GM11168 (cell line): ENCODE measurements around the gene LRFN2.

Source experiments
- in situ Hi-C: fragments of 300-500 bp; cut with MboI; formaldehyde crosslinking; loops from one replicate; pipeline ENCODE4 v1.12.0; 2022; ENCODE audit warnings: low sequenced_read_pairs; ENCODE audit not compliant: unreplicated experiment

LRFN2 gene

GRCh38 chr6:40550202-40551101, 36.7 kb downstream of the LRFN2 start:
- in situ Hi-C loops = no loop called here

- in situ Hi-C loops = no loop called here
These were observed 41.2 kb downstream of the LRFN2 start for GRCh38 chr6:40545954-40546353.

DNA sequence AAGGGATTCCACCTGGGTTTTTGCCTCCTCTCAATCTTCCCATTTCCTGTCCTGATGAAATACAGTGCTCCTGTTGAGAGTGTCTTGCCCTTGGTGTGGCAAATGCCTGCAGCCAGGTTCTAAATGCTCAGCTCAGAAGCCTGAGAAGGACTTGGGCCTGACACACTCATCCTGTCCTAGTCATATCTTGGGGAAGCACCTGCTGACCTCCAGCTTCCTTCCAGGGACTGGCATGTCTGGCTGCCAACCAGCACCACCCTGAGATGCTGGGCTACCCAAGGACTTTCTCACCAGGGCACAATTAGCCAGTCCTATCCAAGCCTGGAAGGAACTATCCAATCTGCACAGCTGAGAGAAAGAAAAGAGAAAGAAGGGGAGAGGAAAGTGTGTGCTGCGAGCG, 43.4 kb downstream of the LRFN2 start:
- in situ Hi-C loops = no loop called here

- in situ Hi-C loops = no loop called here
These were observed 44.0 kb downstream of the LRFN2 start for GRCh38 chr6:40543146-40543545.

DNA sequence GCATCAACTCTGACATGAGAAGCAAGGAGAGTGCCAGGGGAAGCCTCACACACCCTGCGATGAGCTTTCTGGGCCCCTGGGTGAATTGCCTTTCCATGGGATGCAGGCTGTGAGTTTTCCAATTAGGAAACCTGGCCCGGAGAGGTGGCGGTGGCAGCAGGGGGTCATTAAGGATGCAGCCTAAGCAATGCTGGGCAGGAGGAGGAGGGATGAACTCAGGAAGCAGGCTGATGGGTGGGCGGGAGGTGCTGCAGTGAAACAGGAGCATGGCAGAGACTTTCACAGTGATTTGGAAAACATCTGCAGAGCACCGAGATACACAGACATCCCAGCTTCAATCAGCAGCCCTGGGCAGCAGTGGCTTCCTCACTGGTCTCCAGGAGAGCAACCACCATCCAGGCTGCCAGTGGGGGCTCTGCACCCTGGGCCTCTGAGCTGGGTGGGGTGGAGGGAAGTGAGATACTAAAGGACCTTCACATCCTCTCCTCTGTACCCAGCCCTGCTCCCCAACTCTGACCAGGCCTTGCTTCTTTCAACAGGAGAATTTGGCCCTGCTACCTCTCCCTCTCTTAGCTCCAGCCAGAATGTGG, 44.9 kb downstream of the LRFN2 start:
- in situ Hi-C loops = no loop called here

- in situ Hi-C loops = no loop called here
These were observed 45.5 kb downstream of the LRFN2 start for GRCh38 chr6:40541556-40542174.

DNA sequence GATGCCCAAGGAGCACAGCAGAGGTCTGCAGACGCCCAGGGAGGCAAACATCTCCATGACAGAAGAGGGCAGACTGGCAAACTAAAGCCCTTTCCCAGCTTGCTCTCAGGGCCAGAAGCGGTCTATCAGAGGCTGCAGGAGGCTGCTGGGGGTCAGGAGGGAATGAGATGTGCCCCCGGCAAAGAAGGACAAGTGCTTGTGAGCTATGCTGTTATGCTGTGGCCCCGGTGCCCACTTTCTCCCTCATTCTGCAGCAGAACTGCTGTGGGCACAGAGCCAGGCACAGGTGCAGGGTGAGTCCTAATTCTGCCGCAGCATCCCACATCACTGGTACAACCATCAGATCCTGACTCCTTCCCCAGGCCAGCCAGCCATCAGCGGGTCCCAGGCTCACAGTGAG, 46.4 kb downstream of the LRFN2 start:
- in situ Hi-C loops = no loop called here

DNA sequence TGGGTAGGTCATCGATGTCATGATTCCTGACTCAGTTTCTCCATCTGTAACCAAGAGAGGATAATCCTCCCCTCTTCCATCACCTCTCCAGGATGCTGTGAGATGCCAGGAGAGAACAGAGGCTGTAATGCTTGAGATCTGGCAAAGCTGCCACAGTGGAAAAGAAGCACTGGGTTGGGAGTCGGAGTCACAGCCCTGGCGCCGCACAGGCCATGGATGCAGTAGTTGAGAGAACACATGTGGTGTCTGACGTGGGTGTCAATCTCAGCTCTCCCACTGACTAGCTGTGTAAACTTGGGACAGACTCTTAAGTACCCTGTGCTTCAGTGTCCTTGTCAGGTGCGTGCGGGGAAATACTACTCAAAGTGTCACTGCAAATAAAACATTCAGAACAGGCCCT, 47.3 kb downstream of the LRFN2 start:
- in situ Hi-C loops = no loop called here

- in situ Hi-C loops = no loop called here
These were observed 48.6 kb downstream of the LRFN2 start for GRCh38 chr6:40538556-40538955.

DNA sequence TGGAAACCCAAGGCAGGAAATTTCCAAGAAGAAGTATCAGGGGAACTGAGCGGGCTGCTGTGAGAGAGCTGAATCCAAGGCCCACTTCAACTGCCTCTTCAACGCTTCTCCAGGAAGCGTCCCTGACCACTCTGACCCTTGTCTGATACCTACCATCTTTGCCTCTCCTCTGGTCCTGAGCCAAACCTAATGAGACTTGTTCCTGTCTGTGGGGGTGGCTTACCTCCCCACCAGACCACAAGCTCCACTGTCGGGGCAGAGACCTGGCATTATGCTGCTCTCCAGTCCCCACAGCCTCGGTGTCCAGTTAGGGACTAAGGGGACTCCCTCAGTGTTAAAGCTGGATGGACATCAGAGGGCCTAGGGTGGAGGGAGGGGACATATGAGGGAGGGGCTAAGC, 49.7 kb downstream of the LRFN2 start:
- in situ Hi-C loops = no loop called here

- in situ Hi-C loops = no loop called here
These were observed 50.7 kb downstream of the LRFN2 start for GRCh38 chr6:40536442-40536841.

GRCh38 chr6:40535819-40536380, 51.3 kb downstream of the LRFN2 start:
- in situ Hi-C loops = no loop called here

DNA sequence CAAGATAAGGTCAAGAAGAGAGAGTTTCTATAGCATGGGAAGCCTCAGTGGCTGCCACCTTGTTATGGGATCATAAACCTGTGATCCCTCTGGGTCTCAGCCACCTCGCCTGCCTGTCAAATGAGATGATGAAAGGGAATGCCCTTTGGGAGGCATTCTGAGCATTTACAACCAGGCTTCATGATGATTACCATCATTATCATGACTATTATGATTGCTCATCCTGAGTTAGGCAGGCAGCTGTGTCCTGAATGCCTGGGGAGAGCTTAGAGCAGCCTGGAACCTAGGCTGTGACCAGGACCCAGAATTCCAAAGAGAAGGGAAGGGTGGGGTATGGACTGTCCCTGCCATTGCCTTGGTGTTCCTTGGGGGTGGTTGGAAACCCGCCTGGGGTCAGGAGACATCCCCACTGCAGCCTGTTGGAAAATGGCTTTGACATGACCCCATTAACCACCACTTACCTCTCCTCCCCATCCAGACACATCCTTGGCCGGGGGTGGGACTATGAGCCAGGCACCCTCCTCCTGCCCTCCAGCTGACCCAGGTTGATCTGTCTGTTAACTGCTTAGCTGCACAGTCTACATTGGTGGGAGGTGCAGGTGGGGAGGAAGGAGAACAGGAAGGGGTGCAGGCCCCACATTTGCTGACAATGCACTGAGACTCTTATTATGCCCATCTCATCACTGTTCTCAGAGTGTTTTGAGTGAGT, 51.9 kb downstream of the LRFN2 start:
- in situ Hi-C loops = no loop called here

GRCh38 chr6:40532349-40533000, 54.7 kb downstream of the LRFN2 start:
- in situ Hi-C loops = no loop called here

DNA sequence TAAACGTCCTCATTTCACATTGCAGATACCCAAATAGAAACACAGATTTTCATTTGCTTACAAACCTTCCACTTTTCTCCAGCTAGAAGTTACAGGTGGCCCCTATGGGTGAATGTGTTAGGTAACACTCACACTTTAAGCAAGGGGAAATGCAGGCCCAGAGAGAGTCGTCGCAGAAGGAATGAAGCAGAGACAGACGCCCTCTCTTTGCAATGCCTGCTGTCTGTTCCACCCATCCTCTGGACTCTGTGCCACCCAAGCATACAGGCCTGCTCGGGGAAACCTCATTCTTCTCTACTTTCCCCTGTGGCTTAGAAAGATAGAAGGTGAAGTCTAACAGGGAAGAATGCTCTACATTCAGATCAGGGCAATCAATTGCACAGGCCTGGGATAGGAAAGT, 57.2 kb downstream of the LRFN2 start:
- in situ Hi-C loops = no loop called here

DNA sequence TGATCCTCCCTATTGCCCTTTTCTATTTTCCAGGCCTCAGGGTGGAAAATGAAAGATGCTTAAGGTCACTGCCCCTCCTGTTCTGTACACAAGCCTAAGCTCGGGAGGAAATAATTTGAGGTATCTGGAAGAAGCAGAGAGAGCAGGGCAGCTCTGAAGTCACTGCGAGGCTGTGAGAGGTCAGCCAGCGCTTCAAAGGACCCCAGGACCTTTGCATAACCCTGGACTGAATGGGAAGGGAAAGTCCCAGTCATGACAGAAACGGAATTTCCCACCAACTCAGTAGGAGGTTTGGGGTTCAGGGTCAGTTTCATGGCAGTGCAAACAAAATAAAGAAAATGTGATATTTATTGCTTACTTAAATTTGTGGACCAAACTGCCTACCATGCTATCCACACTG, 58.1 kb downstream of the LRFN2 start:
- in situ Hi-C loops = no loop called here

GRCh38 chr6:40528051-40528450, 59.1 kb downstream of the LRFN2 start:
- in situ Hi-C loops = no loop called here

- in situ Hi-C loops = no loop called here
These were observed 61.1 kb downstream of the LRFN2 start for GRCh38 chr6:40526036-40526435.

- in situ Hi-C loops = no loop called here
These were observed 62.2 kb downstream of the LRFN2 start for GRCh38 chr6:40524797-40525585.
